ENCODE results near the gene MTARC1. TPM values are rescaled to one million over a fixed set of nuclear protein-coding genes. Genes with fewer than 3 reads are reported as not detected.

Gene MTARC1
- total and polyA plus RNA-seq, 9 of the 15 experiments (the other 6 are each of a cell fraction or from before 2014, with no cell fraction given): 0.07 to 0.14 (median 0.11) TPM; not detected in 6

DNA sequence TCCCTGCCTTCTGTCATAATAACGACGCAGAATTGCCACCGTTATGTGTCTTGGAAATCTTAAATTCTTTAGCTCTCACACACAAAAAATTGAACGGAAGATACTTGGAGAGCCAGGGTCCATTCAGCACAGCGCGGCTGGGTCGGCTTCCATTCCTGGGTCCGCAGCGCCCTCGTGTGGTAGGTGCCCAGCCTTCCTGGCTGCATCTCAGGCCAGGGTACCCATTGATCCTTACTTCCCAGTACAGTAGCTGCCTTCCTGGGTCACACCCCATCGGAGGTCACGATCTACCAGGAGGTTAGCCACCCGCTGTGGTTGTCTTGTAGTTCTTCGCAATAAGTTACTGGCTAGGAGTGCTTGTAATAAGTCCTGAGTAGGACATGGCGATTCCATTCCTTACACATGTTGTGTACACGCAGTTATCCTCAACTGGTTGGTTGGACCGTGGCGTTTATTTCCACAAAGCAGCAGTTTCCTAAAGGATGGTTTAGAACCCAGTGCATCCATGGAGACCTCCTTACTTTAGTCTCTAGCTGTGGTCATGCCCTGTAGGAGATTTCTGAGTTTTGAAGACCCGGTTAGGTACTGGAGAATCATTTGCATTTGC is 9.9 kb upstream of the MTARC1 start (continued):
- TF ChIP-seq, protein P1, sequence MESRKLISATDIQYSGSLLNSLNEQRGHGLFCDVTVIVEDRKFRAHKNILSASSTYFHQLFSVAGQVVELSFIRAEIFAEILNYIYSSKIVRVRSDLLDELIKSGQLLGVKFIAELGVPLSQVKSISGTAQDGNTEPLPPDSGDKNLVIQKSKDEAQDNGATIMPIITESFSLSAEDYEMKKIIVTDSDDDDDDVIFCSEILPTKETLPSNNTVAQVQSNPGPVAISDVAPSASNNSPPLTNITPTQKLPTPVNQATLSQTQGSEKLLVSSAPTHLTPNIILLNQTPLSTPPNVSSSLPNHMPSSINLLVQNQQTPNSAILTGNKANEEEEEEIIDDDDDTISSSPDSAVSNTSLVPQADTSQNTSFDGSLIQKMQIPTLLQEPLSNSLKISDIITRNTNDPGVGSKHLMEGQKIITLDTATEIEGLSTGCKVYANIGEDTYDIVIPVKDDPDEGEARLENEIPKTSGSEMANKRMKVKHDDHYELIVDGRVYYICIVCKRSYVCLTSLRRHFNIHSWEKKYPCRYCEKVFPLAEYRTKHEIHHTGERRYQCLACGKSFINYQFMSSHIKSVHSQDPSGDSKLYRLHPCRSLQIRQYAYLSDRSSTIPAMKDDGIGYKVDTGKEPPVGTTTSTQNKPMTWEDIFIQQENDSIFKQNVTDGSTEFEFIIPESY (CRISPR knock-in tag; IDR thresholded peaks at IDR 0.05): no peak
- TF ChIP-seq NR4A1 (CRISPR knock-in tag; IDR thresholded peaks at IDR 0.05): 0 out of 2 replicates have a peak, but pooled peaks have one; percentile 51
- no peak for TF ChIP-seq NR4A1 (tag; IDR thresholded peaks at IDR 0.05)
- no peak for TF ChIP-seq ZNF780A (CRISPR knock-in tag; IDR thresholded peaks at IDR 0.05)
- TF ChIP-seq, protein P2, sequence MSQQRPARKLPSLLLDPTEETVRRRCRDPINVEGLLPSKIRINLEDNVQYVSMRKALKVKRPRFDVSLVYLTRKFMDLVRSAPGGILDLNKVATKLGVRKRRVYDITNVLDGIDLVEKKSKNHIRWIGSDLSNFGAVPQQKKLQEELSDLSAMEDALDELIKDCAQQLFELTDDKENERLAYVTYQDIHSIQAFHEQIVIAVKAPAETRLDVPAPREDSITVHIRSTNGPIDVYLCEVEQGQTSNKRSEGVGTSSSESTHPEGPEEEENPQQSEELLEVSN (IDR thresholded peaks at IDR 0.05; ENCODE audit: borderline replicate concordance in 1 of 2, extremely low read depth in 1 of 2, insufficient read depth in 1 of 2, insufficient read length in 1 of 2, low read depth in 1 of 2, low read length in 1 of 2, poor library complexity in 1 of 2, severe bottlenecking in 1 of 2): no peak
- TF ChIP-seq DPF2 (IDR thresholded peaks at IDR 0.05): no peak
- TF ChIP-seq THRAP3 (IDR thresholded peaks at IDR 0.05; ENCODE audit: borderline replicate concordance): no peak
- TF ChIP-seq, protein P3, sequence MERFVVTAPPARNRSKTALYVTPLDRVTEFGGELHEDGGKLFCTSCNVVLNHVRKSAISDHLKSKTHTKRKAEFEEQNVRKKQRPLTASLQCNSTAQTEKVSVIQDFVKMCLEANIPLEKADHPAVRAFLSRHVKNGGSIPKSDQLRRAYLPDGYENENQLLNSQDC (CRISPR knock-in tag; IDR thresholded peaks at IDR 0.05): no peak
- no peak for TF ChIP-seq FUS (optimal IDR thresholded peaks at IDR 0.05; ENCODE audit: low read depth, low read length)
- no peak for TF ChIP-seq NELFE (IDR thresholded peaks at IDR 0.05; ENCODE audit: insufficient read depth, insufficient read length)
- TF ChIP-seq ZNF253 (CRISPR knock-in tag; conservative IDR thresholded peaks at IDR 0.05): no peak
- TF ChIP-seq ZNF282 (CRISPR knock-in tag; IDR thresholded peaks at IDR 0.05): no peak
- TF ChIP-seq ZNF212 (CRISPR knock-in tag; IDR thresholded peaks at IDR 0.05): no peak
- TF ChIP-seq ZNF778 (CRISPR knock-in tag; IDR thresholded peaks at IDR 0.05): no peak
- TF ChIP-seq ZNF217 (CRISPR knock-in tag; IDR thresholded peaks at IDR 0.05): no peak
- 0 out of 2 replicates have a peak, but pooled peaks have one; percentile 12 for TF ChIP-seq ATF7 (IDR thresholded peaks at IDR 0.05)
- no peak for TF ChIP-seq RUNX1 (IDR thresholded peaks at IDR 0.05; ENCODE audit: low read depth)
- no peak for TF ChIP-seq BRD9 (IDR thresholded peaks at IDR 0.05; ENCODE audit: low read depth, partially characterized antibody)
- TF ChIP-seq POLR2B (IDR thresholded peaks at IDR 0.05; ENCODE audit: low read depth, partially characterized antibody): no peak
- TF ChIP-seq, protein P4, sequence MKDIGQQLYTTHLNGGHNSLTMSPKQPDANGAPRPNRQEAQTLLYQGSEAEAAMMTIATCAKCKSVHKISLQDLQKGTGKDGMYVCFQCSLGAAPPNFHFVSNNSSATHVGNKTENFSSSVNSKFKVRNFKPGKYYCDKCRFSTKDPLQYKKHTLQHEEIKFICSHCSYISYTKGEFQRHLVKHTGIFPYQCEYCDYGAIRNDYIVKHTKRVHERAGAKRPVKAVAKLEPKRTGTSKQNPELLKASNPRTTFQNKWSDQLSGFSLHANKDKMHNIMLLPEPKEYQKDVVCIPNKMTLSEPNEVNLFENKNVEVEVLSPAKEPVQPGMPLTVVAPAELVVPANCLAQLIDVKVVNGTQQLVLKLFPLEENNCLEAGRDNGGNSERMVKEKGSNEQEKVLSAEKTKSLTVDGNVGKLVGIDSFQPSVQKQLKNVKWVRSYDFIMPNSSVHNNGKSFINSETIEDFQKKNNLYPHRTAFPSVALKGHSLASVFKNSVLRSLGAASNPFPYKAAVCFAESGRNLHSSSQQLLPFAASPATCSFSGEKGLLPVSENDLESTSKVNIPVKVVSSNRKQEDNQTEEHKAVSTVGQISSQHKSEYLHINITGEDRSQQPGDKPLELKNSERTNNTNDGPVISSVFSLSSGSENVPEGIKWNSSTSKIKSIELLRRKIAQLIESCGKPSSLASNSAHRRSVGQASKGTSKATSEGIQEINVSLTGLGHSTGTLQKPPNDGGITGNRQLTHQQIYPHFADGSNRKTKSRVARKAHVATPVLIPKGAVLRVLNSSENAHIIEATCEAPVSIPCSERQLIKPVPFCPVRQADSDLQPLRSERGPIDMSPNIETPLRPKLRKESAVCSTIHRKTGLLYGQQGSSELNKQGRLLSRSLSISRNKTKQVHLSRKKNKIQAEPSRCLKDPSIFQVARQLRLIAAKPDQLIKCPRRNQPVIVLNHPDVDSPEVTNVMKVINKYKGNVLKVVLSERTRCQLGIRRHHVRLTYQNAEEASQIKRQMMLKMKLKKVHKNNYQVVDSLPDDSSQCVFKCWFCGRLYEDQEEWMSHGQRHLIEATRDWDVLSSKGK (CRISPR knock-in tag; IDR thresholded peaks at IDR 0.05): no peak
- no peak for TF ChIP-seq MAFK (IDR thresholded peaks at IDR 0.05; ENCODE audit: low read length)
- no peak for TF ChIP-seq NFRKB (IDR thresholded peaks at IDR 0.05; ENCODE audit: low read depth)
- peak; percentile 93 to 95 for TF ChIP-seq RAD21 (CRISPR knock-in tag; conservative IDR thresholded peaks at IDR 0.05 in 1 of 2, IDR thresholded peaks at IDR 0.05 in 1 of 2)
